KMS-11 (cell line): ENCODE measurements around the gene SRGN.

Experiments used
- H2AFZ ChIP-seq: fragments of 200-600 bp; sonication (generic); 2 replicates; pipeline ENCODE4 v1.6.1; 2016; ENCODE audit warnings: antibody characterized with exemption, mixed run types, low read depth
- H3K27ac ChIP-seq: fragments of 200-600 bp; sonication (generic); 2 replicates; pipeline ENCODE4 v1.6.1; 2016; ENCODE audit warnings: mild to moderate bottlenecking, mixed run types
- H3K27me3 ChIP-seq: fragments of 200-600 bp; sonication (generic); 2 replicates; pipeline ENCODE4 v1.6.1; 2017; ENCODE audit warnings: mild to moderate bottlenecking, low read depth, mixed run types, moderate library complexity; ENCODE audit not compliant: insufficient read depth
- H3K36me3 ChIP-seq: fragments of 200-600 bp; sonication (generic); 2 replicates; pipeline ENCODE4 v1.6.1; 2017; ENCODE audit warnings: mild to moderate bottlenecking, mixed run types; ENCODE audit not compliant: insufficient read depth
- H3K4me1 ChIP-seq: fragments of 200-600 bp; sonication (generic); 2 replicates; pipeline ENCODE4 v1.6.1; 2016; ENCODE audit warnings: mild to moderate bottlenecking, low read depth, mixed run types; ENCODE audit not compliant: poor library complexity, severe bottlenecking
- H3K4me2 ChIP-seq: fragments of 200-600 bp; sonication (generic); 2 replicates; pipeline ENCODE4 v1.7.0; 2016; ENCODE audit warnings: mild to moderate bottlenecking, mixed run types
- H3K4me3 ChIP-seq: fragments of 200-600 bp; sonication (generic); IDR thresholded peaks from 2 replicates; pipeline ENCODE4 v1.6.1; 2017; ENCODE audit warnings: low read depth, low read length, mixed read lengths; ENCODE audit not compliant: insufficient read depth
- H3K79me2 ChIP-seq: fragments of 200-600 bp; sonication (generic); 2 replicates; pipeline ENCODE4 v1.6.1; 2016; ENCODE audit warnings: low read depth, mixed run types; ENCODE audit not compliant: insufficient read depth
- H3K9ac ChIP-seq: fragments of 200-600 bp; sonication (generic); 2 replicates; pipeline ENCODE4 v1.6.1; 2016; ENCODE audit warnings: mild to moderate bottlenecking, mixed run types
- H4K20me1 ChIP-seq: fragments of 200-600 bp; sonication (generic); 2 replicates; pipeline ENCODE4 v1.6.1; 2016; ENCODE audit warnings: mild to moderate bottlenecking, mixed run types; ENCODE audit not compliant: insufficient read depth
- CTCF ChIP-seq: fragments of 200-600 bp; sonication (generic); conservative IDR thresholded peaks from 2 replicates; pipeline ENCODE4 v1.6.1; 2017; ENCODE audit warnings: low read depth, mild to moderate bottlenecking, antibody characterized with exemption, low read length, moderate library complexity, mixed read lengths

SRGN gene

DNA sequence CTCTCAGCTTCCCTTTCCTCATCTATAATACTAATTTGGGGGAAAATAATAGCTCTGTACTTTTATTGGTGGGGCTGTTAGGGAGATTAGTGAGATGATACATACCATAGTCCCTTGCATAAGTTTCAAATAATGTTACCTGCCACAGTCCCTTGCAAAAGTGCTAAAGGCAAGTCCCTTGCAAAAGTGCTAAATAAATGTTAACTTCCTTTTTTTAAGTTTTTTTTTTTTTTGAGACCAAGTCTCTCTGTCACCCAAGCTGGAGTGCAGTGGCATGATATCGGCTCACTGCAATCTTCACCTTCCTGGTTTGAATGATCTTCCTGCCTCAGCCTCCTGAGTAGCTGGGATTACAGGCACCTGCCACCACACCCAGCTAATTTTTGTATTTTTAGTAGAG, 43.4 kb upstream of the SRGN start:
- H3K9ac ChIP-seq, result no peak overlapping the region
- H3K4me3 ChIP-seq, result no peak overlapping the region
- no peaks in the 10 kb centered on the region for H3K27me3 ChIP-seq
- H3K4me2 ChIP-seq, result peak overlapping the region; percentile 84; the same call in 1 of the 2 replicates
- no peaks in the 10 kb centered on the region for H3K79me2 ChIP-seq
- peaks cover 26% of the 10 kb centered on the region for H3K4me1 ChIP-seq
- H2AFZ ChIP-seq, result no peak overlapping the region
- H3K27ac ChIP-seq, result no peak overlapping the region; the same call in 1 of the 2 replicates
- no peaks in the 10 kb centered on the region for H3K36me3 ChIP-seq
- no peaks in the 10 kb centered on the region for H4K20me1 ChIP-seq
- TF ChIP-seq CTCF, result no peak

DNA sequence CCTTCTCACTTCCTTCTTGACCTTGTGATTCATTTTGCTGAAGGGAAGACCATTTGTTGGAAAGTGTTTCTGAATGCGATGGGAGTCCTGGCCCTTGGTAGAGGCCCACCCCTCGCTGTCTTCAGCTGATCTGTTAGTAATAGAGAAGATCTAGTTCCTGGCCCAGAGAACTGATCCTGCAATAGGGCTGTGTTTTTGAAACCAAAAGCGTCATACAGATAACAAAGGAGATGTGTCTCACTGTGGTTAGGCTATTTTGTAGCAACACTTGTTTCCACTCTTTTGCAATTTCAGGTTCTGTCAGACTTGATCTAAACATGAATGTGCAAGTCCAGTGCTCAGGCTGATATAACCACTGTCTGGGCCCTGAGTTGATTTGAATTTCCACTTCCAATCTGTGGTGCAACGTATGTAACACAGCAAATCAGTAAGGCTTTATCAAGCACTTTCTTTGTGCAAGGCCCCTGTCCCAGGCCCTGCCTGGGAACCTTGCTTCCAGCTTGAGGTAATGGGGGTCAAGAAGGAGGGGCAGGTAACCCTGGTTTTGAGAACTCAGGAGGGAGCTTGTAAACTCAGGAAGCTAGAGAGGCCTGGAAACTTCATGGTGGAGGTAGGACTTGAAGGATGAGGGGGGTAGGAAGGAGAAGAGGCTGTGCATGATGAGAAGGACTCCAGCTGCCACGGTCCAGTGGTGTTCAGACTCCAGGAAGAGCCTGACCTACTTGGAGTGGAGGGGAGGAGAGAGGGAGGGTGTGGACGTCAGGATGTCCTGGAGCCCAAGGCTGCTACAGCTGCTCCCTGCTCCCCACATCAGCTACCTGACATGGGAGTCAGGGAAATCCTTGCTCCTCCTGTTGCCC, 42.2 kb upstream of the SRGN start:
- Histone ChIP-seq H3K9ac (peak overlapping the region; percentile 73), H3K27me3 (no peaks in the 10 kb centered on the region), H3K27ac (peak overlapping the region; percentile 97), H3K79me2 (no peaks in the 10 kb centered on the region), H3K36me3 (no peaks in the 10 kb centered on the region), H3K4me3 (no peak overlapping the region), H4K20me1 (no peaks in the 10 kb centered on the region), H3K4me1 (peaks cover 26% of the 10 kb centered on the region), H3K4me2 (peak overlapping the region; percentile 84), H2AFZ (peak overlapping the region; percentile 99)
- TF ChIP-seq CTCF, result no peak

- Histone ChIP-seq H3K27me3 (no peaks in the 10 kb centered on the region), H3K9ac (no peak overlapping the region), H2AFZ (no peak overlapping the region), H3K4me3 (no peak overlapping the region), H3K4me1 (peaks cover 26% of the 10 kb centered on the region), H3K27ac (no peak overlapping the region), H4K20me1 (no peaks in the 10 kb centered on the region), H3K79me2 (no peaks in the 10 kb centered on the region), H3K4me2 (no peak overlapping the region), H3K36me3 (no peaks in the 10 kb centered on the region)
- no peak for TF ChIP-seq CTCF
Observed at GRCh38 chr10:69047111-69047832, 40.6 kb upstream of the SRGN start.

- TF ChIP-seq CTCF, result no peak
- Histone ChIP-seq H3K4me3 (no peak overlapping the region), H3K9ac (no peak overlapping the region), H3K4me2 (no peak overlapping the region), H3K27ac (no peak overlapping the region), H3K79me2 (no peaks in the 10 kb centered on the region), H3K27me3 (no peaks in the 10 kb centered on the region), H3K36me3 (no peaks in the 10 kb centered on the region), H4K20me1 (no peaks in the 10 kb centered on the region), H3K4me1 (peaks cover 26% of the 10 kb centered on the region), H2AFZ (no peak overlapping the region)
Observed at GRCh38 chr10:69048103-69048502, 39.8 kb upstream of the SRGN start.
